ENCODE data around the gene DPCD.
"Not testable (repeated sequence)": the region's sequence is repeated elsewhere in the genome, so short reads cannot be mapped to it uniquely, and the experiment has no call there.

The DPCD gene

GRCh38 chr10:101619983-101620382 is 31.9 kb downstream of the DPCD start:
- no peak for DNase-seq (ENCODE audit: low read depth)

DNA sequence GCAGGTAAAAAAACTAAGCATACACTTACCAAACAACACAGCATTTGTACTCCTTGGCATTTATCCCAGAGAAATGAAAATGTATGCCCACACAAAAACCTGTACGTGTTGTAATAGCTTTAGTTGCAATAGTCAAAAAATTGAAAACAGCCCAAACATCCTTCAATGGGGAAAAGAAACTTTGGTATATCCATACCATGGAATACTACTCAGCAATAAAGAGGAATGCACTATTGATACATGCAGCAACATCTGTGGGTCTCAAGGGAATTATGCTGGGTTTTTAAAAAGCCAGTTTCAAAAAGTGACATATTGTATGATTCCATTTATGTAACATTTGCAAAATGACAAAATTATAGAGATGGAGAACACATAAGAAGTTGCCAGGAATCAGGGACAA is 35.4 kb downstream of the DPCD start:
- DNase-seq (ENCODE audit: low read depth), result no peak

DNA sequence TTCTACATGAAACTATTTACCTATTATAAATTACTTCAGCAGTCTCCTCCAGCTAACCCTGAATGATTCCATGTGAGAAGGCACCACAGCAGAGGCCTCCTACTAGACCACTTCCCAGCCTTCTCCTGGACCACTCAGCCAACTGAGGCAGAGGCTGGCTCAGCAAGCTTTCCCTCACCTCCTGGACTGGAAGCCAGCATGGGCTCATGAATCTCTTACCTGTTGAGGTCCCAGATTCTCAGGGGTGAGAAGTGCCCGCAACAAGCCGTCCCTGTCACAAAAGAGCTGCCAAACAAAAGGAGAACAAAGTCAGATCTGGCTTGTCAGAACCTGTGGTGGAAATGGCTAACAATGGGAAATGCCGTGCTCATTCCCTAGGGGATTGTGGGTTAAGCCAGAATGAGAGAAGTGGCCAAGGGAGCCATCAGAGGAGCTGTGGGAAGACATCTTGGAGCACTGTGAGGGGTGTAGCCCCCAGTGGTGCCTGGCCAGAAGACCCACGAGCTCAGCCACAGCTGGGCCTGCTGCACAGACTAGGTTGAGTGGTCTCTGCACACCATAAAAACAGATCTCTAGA is 36.5 kb downstream of the DPCD start:
- no peak for DNase-seq (ENCODE audit: low read depth)

GRCh38 chr10:101625821-101626412 is 37.8 kb downstream of the DPCD start:
- no peak for DNase-seq (ENCODE audit: low read depth)

DNA sequence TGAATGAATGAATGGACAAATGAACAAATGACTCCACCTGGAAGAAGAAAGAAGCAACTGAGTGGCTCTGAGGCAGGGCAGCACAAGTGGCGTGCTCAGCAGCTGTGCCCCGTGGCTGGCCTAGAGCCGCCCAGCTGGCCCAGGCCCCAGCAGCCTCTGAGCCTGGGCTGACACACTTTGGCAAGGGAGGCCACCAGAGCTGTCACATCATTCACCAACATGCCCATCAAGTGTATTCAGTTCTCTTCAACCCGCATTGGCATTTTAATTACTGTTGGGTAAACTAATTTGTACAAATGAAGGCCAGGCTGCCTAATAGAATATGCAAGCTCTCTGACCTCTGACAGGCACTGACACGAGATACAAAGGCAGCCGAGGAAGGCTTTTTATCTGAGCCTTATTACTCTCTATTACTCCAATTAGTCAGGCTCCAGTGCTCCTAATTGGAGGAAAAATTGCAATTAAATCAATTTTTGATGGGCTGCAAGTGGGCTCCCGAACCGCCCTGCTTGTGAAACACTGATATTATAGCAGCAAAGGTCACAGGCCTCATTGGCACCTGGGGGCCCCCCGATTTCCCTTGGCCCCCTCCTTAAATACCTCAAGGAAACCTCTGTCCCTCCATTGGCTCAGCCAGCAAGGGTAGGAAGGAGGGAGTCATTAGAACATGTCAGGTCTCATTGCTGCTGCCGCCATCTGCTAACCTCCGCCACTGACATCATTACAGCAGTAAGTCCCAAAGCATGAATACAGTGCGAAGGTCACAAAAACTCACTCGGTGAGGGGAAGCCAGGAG is 41.9 kb downstream of the DPCD start:
- DNase-seq (ENCODE audit: low read depth), result no peak

GRCh38 chr10:101630633-101630920 is 42.5 kb downstream of the DPCD start:
- no peak for DNase-seq (ENCODE audit: low read depth)

- no peak for DNase-seq (ENCODE audit: low read depth)
Observed at GRCh38 chr10:101631821-101632475, 43.8 kb downstream of the DPCD start.

DNA sequence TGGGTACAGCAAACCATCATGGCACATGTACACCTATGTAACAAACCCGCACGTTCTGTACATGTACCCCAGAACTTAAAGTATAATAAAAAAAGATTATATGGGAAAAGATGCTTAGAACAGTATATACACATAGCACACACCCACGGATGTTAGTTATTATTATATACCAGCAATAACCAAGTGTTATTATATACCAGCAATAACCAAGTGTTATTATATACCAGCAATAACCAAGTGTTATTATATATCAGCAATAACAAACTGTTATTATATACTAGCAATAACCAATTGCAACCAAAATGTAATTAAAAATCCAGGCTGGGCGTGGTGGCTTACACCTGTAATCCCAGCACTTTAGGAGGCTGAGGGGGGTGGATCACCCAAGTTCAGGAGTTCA is 45.4 kb downstream of the DPCD start:
- DNase-seq (ENCODE audit: low read depth), result not testable (repeated sequence)

DNA sequence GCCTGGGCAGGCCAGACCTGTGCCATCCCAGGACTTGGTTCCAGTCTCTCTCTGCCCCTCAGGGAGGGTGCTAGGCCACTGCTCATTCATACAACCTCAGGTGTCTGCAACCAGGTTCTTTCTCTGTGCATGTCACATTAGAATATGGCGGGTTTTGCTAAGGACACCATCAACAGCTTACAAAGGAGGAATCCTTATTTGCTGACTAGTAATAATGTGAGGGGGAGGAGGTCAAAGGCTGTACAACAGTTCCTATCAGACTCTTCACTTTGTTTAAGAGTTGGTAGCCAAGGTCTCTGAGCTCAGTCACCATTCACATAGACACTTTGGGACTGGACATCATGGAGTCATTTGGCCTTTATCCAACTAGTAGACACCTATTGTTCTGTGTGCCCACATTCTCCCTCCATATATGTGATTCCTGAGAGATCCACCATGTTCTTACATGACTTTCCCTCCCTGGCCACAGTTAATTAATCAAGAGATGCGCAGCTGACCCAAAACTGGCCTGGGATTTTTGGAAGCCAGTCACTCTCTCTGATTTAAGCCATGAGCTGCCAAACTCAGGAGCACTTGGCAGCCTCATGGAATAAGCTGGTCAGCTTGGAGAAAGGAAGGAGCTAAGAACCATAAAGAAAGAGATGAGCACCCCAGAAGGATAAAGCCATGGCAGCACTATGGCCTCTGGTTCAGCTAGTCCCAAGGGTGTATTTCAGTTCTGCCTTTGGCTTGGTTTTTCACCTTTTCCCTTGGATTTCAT is 51.2 kb downstream of the DPCD start:
- DNase-seq (ENCODE audit: low read depth), result no peak

DNA sequence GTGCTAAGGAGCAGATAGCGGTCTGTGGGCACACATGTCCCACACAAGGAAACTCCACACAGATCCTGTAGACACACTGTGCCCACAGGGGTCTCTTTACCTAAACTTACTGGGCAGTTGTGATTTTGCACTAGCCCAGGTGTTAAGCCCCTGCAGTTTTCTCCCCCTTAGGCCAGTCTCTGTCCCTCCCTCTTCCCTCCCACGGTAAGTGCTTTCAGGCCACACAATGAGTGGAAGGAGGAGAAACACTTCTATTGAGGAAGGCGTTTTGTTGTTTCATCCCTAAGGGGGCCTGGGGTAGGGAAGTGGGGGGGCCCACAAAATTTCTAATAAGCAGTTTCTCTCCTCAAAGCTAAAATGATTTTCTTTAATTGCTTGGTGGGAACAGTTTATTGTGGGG is 55.4 kb downstream of the DPCD start:
- DNase-seq (ENCODE audit: low read depth), result no peak

GRCh38 chr10:101644002-101644401 is 55.9 kb downstream of the DPCD start:
- DNase-seq (ENCODE audit: low read depth), result no peak

- no peak for DNase-seq (ENCODE audit: low read depth)
Observed at GRCh38 chr10:101645659-101646058, 57.5 kb downstream of the DPCD start.

DNA sequence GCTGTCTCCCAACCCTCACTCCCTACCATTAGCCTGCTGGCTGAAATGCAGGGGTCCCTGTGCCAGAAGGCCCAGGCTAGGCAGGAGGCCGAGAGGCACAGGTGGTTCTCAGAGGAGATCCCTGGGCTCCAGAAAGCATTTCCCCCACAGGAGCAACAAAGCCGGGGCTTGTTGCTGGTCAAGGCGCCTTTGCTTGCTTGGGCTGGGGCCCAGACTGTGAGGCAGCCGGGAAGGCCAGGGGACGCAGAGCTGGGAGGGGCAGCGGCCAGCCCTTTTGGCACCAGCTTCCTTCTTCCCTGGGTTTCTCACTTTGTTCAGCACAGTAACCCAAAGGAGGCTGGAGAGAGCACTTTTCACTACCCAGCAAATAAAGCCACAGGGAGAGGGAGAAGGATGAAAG is 58.2 kb downstream of the DPCD start:
- DNase-seq (ENCODE audit: low read depth), result no peak

DNA sequence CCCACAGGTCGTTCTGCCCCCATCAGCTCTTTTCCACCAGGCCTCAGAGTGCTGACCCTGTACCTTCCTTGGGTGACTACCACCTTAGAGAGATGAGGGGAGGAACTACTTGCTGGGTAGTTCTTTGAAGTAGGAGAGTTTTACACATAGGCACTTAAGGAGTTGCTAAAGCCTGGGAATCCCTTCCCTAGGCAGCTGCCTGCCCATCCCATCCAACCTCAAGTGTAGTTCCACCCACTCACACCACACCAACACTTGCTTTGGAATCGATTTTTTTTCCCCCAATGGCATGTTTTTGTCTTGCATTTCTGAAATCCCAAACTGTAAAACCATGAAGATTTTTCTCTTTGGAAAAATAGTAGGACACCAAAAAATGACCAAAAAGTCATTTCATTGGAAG is 59.1 kb downstream of the DPCD start:
- no peak for DNase-seq (ENCODE audit: low read depth)

DNA sequence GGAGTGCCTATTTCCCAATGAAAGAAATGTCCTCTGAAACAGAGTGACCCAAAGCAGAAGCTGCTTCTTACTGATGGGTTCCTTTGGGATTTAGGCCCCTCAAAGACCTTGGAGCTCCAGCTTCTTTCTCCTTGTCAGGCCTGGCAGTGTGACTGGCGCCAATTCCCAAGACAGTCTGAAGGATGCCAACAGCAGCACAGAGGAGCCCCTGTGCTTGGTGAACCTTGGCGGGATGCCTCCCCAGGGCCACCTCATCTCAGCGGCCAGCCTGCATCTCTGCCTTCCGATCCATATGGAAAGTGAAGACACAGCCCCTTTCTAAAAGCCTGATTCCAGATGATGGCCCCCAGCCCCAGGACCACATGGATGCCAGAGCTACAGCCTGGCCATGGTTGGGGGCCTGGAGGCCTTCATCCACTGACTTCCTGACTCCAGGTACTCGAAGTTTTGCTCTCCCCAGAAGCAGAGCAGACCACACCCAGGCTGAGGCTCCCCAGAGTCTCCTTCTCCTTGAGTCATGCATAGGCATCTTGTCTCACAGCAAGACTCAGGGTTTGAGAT is 61.5 kb downstream of the DPCD start:
- DNase-seq (ENCODE audit: low read depth), result no peak

DNA sequence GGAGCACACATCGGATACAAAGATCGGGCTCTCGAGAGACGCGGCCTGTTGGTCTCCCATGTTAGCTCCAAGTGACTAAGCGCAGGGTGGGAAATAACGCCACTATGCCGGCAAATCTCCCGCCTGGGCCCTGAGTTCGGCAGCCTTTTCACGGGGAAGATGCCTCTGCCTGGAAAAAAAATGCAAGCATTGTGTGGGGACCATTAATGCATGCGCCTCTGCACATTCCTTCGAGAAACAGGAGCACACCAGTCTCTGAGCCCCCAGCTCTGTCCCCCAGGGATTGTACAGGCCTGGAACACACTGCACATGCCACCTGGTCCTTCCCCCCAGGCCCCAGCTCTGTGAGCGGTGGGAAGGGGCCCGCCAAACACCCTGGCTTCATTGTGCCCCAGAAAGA is 62.7 kb downstream of the DPCD start:
- no peak for DNase-seq (ENCODE audit: low read depth)

DNA sequence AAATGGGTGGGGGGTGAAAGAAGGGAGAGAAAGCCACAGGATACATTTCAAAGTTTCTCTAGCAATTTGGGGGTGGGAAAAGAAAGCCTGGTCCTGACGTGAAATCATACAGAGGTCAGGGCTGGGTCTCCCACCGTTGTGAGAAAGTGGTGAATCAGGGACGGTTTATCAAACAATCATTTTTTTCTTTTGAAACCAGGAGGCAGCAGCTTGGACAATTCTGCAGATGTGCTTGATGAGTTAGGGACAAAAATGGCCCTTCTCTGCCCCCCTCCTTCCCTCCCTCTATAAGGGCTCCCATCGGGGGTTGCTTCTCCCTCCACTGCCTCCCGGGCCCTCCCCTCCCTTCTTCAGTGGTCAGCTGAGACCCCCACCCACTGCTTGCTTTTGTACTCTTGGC is 63.2 kb downstream of the DPCD start:
- no peak for DNase-seq (ENCODE audit: low read depth)

- no peak for DNase-seq (ENCODE audit: low read depth)
Observed at GRCh38 chr10:101653536-101653935, 65.4 kb downstream of the DPCD start.

GRCh38 chr10:101655570-101655969 is 67.4 kb downstream of the DPCD start:
- DNase-seq (ENCODE audit: low read depth), result no peak

- no peak for DNase-seq (ENCODE audit: low read depth)
Observed at GRCh38 chr10:101656890-101657289, 68.8 kb downstream of the DPCD start.

GRCh38 chr10:101658975-101659374 is 70.9 kb downstream of the DPCD start:
- no peak for DNase-seq (ENCODE audit: low read depth)
